HepG2 (cell line): ENCODE results near the gene TYROBP. TPM values are rescaled to one million over a fixed set of nuclear protein-coding genes. Genes with fewer than 3 reads are reported as not detected.

ENCODE experiments used
- CHD2 ChIP-seq: IDR thresholded peaks from 2 replicates; pipeline ENCODE4 v1.6.1; 2011; ENCODE audit warnings: low read depth, low read length, improper control_type of control experiment
- FOSL1 ChIP-seq: sonication (generic); formaldehyde crosslinking; IDR thresholded peaks from 2 replicates; pipeline ENCODE4 v1.9.0; 2021; ENCODE audit warnings: missing genetic modification reagents, borderline replicate concordance
- HDAC2 ChIP-seq: sonication (generic); formaldehyde crosslinking; IDR thresholded peaks from 2 replicates; pipeline ENCODE4 v1.4.0; 2020; ENCODE audit warnings: missing genetic modification reagents
- HNF4A ChIP-seq: sonication (generic); formaldehyde crosslinking; IDR thresholded peaks from 2 replicates; pipeline ENCODE4 v1.4.0; 2020; ENCODE audit warnings: missing genetic modification reagents
- HOXA5 ChIP-seq: sonication (generic); formaldehyde crosslinking; IDR thresholded peaks from 2 replicates; pipeline ENCODE4 v1.4.0; 2020; ENCODE audit warnings: missing genetic modification reagents
- PATZ1 ChIP-seq: sonication (generic); formaldehyde crosslinking; IDR thresholded peaks from 2 replicates; pipeline ENCODE4 v1.4.0; 2020; ENCODE audit warnings: missing genetic modification reagents
- RXRB ChIP-seq: IDR thresholded peaks from 2 replicates; pipeline ENCODE4 v1.6.1; 2016; ENCODE audit warnings: borderline replicate concordance, missing genetic modification reagents, missing compliant biosample characterization
- SALL1 ChIP-seq: sonication (generic); formaldehyde crosslinking; IDR thresholded peaks from 2 replicates; pipeline ENCODE4 v1.8.0; 2022; ENCODE audit warnings: mild to moderate bottlenecking, missing genetic modification reagents
- TBX3 ChIP-seq: fragments of 450-650 bp; IDR thresholded peaks from 2 replicates; pipeline ENCODE4 v1.6.1; 2017; ENCODE audit warnings: antibody characterized with exemption, mild to moderate bottlenecking, inconsistent platforms, borderline replicate concordance
- TEAD3 ChIP-seq: optimal IDR thresholded peaks from 2 replicates; pipeline ENCODE3; 2016; ENCODE audit warnings: borderline replicate concordance
- UBTF ChIP-seq: sonication (generic); formaldehyde crosslinking; IDR thresholded peaks from 2 replicates; pipeline ENCODE4 v1.4.0; 2020; ENCODE audit warnings: mild to moderate bottlenecking, missing genetic modification reagents
- ZFP91 ChIP-seq: sonication (generic); formaldehyde crosslinking; IDR thresholded peaks from 2 replicates; pipeline ENCODE4 v1.9.0; 2022; ENCODE audit warnings: missing genetic modification reagents, mild to moderate bottlenecking, borderline replicate concordance
- ZFX ChIP-seq: sonication (generic); formaldehyde crosslinking; IDR thresholded peaks from 2 replicates; pipeline ENCODE4 v1.4.0; 2020; ENCODE audit warnings: mild to moderate bottlenecking, low read depth, missing genetic modification reagents, moderate library complexity
- ZMAT3 ChIP-seq: sonication (generic); formaldehyde crosslinking; conservative IDR thresholded peaks from 2 replicates; pipeline ENCODE4 v1.7.0; 2021; ENCODE audit warnings: missing genetic modification reagents
- ZNF10 ChIP-seq: sonication (generic); formaldehyde crosslinking; IDR thresholded peaks from 2 replicates; pipeline ENCODE4 v1.4.0; 2020; ENCODE audit warnings: mild to moderate bottlenecking, low read depth, missing genetic modification reagents, borderline replicate concordance
- ZNF232 ChIP-seq: sonication (generic); formaldehyde crosslinking; IDR thresholded peaks from 2 replicates; pipeline ENCODE4 v1.4.0; 2020; ENCODE audit warnings: missing genetic modification reagents, borderline replicate concordance
- ZNF263 ChIP-seq: sonication (generic); formaldehyde crosslinking; IDR thresholded peaks from 2 replicates; pipeline ENCODE4 v1.4.0; 2020; ENCODE audit warnings: missing genetic modification reagents
- ZNF7 ChIP-seq: IDR thresholded peaks from 2 replicates; pipeline ENCODE4 v1.6.1; 2016; ENCODE audit warnings: missing biosample characterization, missing genetic modification reagents
- ZNF772 ChIP-seq: sonication (generic); formaldehyde crosslinking; IDR thresholded peaks from 2 replicates; pipeline ENCODE4 v1.5.0; 2020; ENCODE audit warnings: mild to moderate bottlenecking, missing genetic modification reagents
- ZZZ3 ChIP-seq: sonication (generic); formaldehyde crosslinking; IDR thresholded peaks from 2 replicates; pipeline ENCODE4 v1.4.0; 2020; ENCODE audit warnings: missing genetic modification reagents, mild to moderate bottlenecking, borderline replicate concordance
- polyA plus RNA-seq, 8 experiments: library from polyadenylated mRNA; depleted of rRNA in 3 of 8; stranded (reverse) in 7 of 8; unstranded in 1 of 8; fragments of >200 nt; fragmentation: Illumina TruSeq in 4 of 8; extraction: Trizol in 4 of 8; gene quantifications; 2 replicates each; pipeline versions ENCODE4 v1.2.1 to v1.2.3, GENCODE V29; 2011 to 2016; ENCODE audit warnings: low read depth in 4 of 8, missing spikeins in 1 of 8, mixed read lengths in 1 of 8; ENCODE audit not compliant: insufficient read depth in 1 of 8
- total RNA-seq, 5 experiments: library from RNA; depleted of rRNA; stranded (reverse); fragments of >200 nt; fragmentation: Illumina TruSeq; extraction: Trizol; gene quantifications; 2 replicates each; pipeline ENCODE4 v1.2.3, GENCODE V29; 2016; ENCODE audit warnings: low read depth in 1 of 5
- TF ChIP-seq, protein P1 (sequence below): IDR thresholded peaks from 2 replicates; pipeline ENCODE4 v1.6.1; 2012; ENCODE audit warnings: inconsistent platforms
- TF ChIP-seq, protein P2 (sequence below): IDR thresholded peaks from 2 replicates; pipeline ENCODE4 v1.6.1; 2016; ENCODE audit warnings: low read depth

Gene TYROBP
- total and polyA plus RNA-seq, 2 of the 13 experiments (the other 11 are each of a cell fraction or from before 2014, with no cell fraction given), result not detected

DNA sequence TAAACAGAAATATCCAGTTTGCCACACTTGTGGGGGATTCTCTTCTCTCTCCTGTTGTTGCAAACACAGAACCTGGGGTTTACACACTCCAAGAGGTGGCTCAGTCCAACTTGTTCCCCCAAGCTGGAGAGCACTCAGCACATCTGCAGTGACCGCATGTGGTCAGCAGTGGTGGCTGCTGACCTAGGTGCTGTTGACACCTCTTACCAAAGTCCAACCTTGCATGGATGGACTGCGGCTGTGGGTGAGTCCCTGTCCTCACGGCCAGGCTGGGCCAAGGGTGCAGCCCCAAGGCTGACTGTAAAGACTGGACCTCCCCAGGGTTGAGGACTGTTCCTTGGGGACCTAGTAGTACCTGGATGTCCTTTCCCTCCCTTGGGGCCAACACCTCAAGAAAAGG lies 34.1 kb upstream of the TYROBP start (continued):
- TF ChIP-seq, protein P1, sequence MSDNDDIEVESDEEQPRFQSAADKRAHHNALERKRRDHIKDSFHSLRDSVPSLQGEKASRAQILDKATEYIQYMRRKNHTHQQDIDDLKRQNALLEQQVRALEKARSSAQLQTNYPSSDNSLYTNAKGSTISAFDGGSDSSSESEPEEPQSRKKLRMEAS, result peak; percentile 84
- TF ChIP-seq HDAC2 (CRISPR knock-in tag) (peak; percentile 44; the same call in 1 of the 2 replicates), ZNF10 (CRISPR knock-in tag) (peak; percentile 98), ZFP91 (CRISPR knock-in tag) (peak; percentile 48; the same call in 1 of the 2 replicates), ZMAT3 (CRISPR knock-in tag) (no peak), ZNF7 (CRISPR knock-in tag) (peak; percentile 52; the same call in 1 of the 2 replicates), ZFX (CRISPR knock-in tag) (peak; percentile 52; the same call in 1 of the 2 replicates), TBX3 (peak; percentile 17; the same call in 1 of the 2 replicates), ZNF232 (CRISPR knock-in tag) (0 out of 2 replicates have a peak, but pooled peaks have one; percentile 43), PATZ1 (0 out of 2 replicates have a peak, but pooled peaks have one; percentile 30), ZNF772 (CRISPR knock-in tag) (0 out of 2 replicates have a peak, but pooled peaks have one; percentile 28), TEAD3 (CRISPR knock-in tag) (peak; percentile 38), HNF4A (peak; percentile 95), FOSL1 (CRISPR knock-in tag) (no peak), CHD2 (no peak), ZZZ3 (no peak), RXRB (peak; percentile 64), HOXA5 (CRISPR knock-in tag) (no peak), SALL1 (CRISPR knock-in tag) (peak; percentile 67), UBTF (CRISPR knock-in tag) (0 out of 2 replicates have a peak, but pooled peaks have one; percentile 30), ZNF263 (peak; percentile 27; the same call in 1 of the 2 replicates)
- TF ChIP-seq, protein P2, sequence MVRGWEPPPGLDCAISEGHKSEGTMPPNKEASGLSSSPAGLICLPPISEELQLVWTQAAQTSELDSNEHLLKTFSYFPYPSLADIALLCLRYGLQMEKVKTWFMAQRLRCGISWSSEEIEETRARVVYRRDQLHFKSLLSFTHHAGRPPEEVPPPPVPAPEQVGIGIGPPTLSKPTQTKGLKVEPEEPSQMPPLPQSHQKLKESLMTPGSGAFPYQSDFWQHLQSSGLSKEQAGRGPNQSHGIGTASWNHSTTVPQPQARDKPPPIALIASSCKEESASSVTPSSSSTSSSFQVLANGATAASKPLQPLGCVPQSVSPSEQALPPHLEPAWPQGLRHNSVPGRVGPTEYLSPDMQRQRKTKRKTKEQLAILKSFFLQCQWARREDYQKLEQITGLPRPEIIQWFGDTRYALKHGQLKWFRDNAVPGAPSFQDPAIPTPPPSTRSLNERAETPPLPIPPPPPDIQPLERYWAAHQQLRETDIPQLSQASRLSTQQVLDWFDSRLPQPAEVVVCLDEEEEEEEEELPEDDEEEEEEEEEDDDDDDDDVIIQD (CRISPR knock-in tag), result 0 out of 2 replicates have a peak, but pooled peaks have one; percentile 23
